B cell (primary cell): ENCODE data around the gene PRDM15.

Source experiments
- CTCF ChIP-seq: fragments of 200-600 bp; IDR thresholded peaks from one replicate; pipeline ENCODE4 v1.8.0; 2022; ENCODE audit warnings: antibody characterized with exemption, mild to moderate bottlenecking
- EZH2 ChIP-seq: IDR thresholded peaks from 2 replicates; pipeline ENCODE4 v1.6.1; 2012; ENCODE audit warnings: borderline replicate concordance, low read depth, mild to moderate bottlenecking, moderate library complexity, low read length; ENCODE audit not compliant: insufficient read depth, poor library complexity, severe bottlenecking

DNA sequence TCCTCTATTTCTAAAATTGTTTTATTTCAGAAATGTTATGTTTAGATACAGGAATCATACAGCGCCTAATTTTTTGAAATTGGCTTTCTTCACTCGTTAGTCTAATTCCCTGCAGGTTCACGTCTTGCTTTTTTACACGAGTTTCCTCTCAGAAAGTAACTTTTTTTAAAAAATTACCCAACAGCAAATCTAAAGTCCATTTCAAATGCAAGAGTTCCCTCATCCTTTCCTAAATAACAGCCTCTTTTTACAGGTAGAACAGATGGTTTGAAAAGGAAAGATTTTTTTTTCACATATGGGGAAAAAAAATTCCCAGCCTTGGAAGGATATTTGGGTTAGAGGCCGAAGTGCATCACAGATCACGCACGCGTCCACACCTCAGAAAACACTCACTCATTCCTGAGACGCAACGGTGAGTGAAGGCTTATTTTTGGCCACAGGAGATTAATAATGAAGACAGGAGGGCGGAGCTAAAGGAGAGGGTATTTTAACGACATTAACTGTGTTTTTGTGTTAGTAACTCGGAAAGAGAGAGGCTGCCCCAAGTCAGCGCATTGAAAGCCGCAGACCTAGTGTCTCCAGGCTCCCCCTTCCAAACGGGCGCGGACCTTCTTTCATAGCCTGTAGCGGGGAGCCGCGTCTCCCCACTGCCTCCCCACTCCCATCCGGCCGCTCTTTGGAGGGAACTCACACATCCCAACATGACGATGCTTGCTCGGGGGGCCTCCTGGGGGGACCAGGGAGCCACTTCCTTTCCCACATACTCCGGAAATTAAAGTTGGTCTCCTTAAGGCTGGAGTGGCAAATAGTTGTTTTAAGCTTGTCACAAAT is 111.3 kb downstream of the PRDM15 start:
- TF ChIP-seq CTCF = no peak
- peak; percentile 77 for TF ChIP-seq EZH2
